HG02840 (cell line): ENCODE measurements around the gene REP15.
"Not testable (repeated sequence)": the region's sequence is repeated elsewhere in the genome, so short reads cannot be mapped to it uniquely, and the experiment has no call there.

Experiments
- ATAC-seq: cut with Tn5 transposase; IDR thresholded peaks from one replicate; pipeline ENCODE4 v1.9.1; 2021; ENCODE audit warnings: mild to moderate bottlenecking, moderate library complexity, moderate number of reproducible peaks; ENCODE audit not compliant: unreplicated experiment, low FRiP score

Gene REP15

GRCh38 chr12:27696293-27696652, at the start of gene REP15:
REP15 (plus strand) TSS chr12:27696447; CDS start chr12:27696563, 116 bp downstream.
- ATAC-seq: no peak

- no peak for ATAC-seq
Measured at GRCh38 chr12:27650011-27650410, 46.2 kb upstream of the REP15 start.

- ATAC-seq: no peak
Measured at GRCh38 chr12:27651201-27651600, 45.0 kb upstream of the REP15 start.

- no peak for ATAC-seq
Measured at GRCh38 chr12:27652174-27652763, 44.0 kb upstream of the REP15 start.

- no peak for ATAC-seq
Measured at GRCh38 chr12:27653661-27654060, 42.6 kb upstream of the REP15 start.

GRCh38 chr12:27655476-27655875, 40.8 kb upstream of the REP15 start:
- not testable (repeated sequence) for ATAC-seq

GRCh38 chr12:27657296-27657695, 39.0 kb upstream of the REP15 start:
- ATAC-seq: no peak

- no peak for ATAC-seq
Measured at GRCh38 chr12:27665704-27666103, 30.5 kb upstream of the REP15 start.

GRCh38 chr12:27666510-27666909, 29.7 kb upstream of the REP15 start:
- no peak for ATAC-seq

GRCh38 chr12:27667540-27667939, 28.7 kb upstream of the REP15 start:
- ATAC-seq: no peak

GRCh38 chr12:27672051-27672450, 24.2 kb upstream of the REP15 start:
- ATAC-seq: no peak

- ATAC-seq: no peak
Measured at GRCh38 chr12:27672643-27673042, 23.6 kb upstream of the REP15 start.

- no peak for ATAC-seq
Measured at GRCh38 chr12:27673101-27673718, 23.0 kb upstream of the REP15 start.

- ATAC-seq: no peak
Measured at GRCh38 chr12:27674989-27675388, 21.3 kb upstream of the REP15 start.

- ATAC-seq: no peak
Measured at GRCh38 chr12:27680619-27681018, 15.6 kb upstream of the REP15 start.

- no peak for ATAC-seq
Measured at GRCh38 chr12:27682534-27682933, 13.7 kb upstream of the REP15 start.

- no peak for ATAC-seq
Measured at GRCh38 chr12:27685274-27685673, 11.0 kb upstream of the REP15 start.

GRCh38 chr12:27686147-27686546, 10.1 kb upstream of the REP15 start:
- no peak for ATAC-seq

- ATAC-seq: no peak
Measured at GRCh38 chr12:27688671-27689070, 7.6 kb upstream of the REP15 start.

- ATAC-seq: no peak
Measured at GRCh38 chr12:27689558-27690180, 6.6 kb upstream of the REP15 start.

GRCh38 chr12:27693403-27693802, 2.8 kb upstream of the REP15 start:
- no peak for ATAC-seq
